Adipocyte (in vitro differentiated cells): ENCODE data around the gene BCL11A.

Experiments used
- DNase-seq: peaks from one replicate; pipeline ENCODE4 v3.0.0-alpha.2; 2015; ENCODE audit warnings: low read depth
- H3K27me3 ChIP-seq: replicated peaks from 2 replicates; pipeline ENCODE4 v1.7.0; 2013; ENCODE audit warnings: mild to moderate bottlenecking, low read length, moderate library complexity; ENCODE audit not compliant: control insufficient read depth, insufficient read depth
- H3K36me3 ChIP-seq: 2 replicates; pipeline ENCODE4 v1.7.0; 2013; ENCODE audit warnings: low read length, mild to moderate bottlenecking, moderate library complexity; ENCODE audit not compliant: control insufficient read depth, insufficient read depth, severe bottlenecking
- H3K4me1 ChIP-seq: 2 replicates; pipeline ENCODE4 v1.7.0; 2013; ENCODE audit warnings: mild to moderate bottlenecking, low read length, moderate library complexity; ENCODE audit not compliant: control insufficient read depth, insufficient read depth
- H3K4me3 ChIP-seq: 2 replicates; pipeline ENCODE4 v1.7.0; 2013; ENCODE audit warnings: mild to moderate bottlenecking, low read length, moderate library complexity
- H3K9ac ChIP-seq: 2 replicates; pipeline ENCODE4 v1.7.0; 2013; ENCODE audit warnings: mild to moderate bottlenecking, low read length, moderate library complexity
- H3K9me3 ChIP-seq: 2 replicates; pipeline ENCODE4 v1.7.0; 2013; ENCODE audit warnings: mild to moderate bottlenecking, low read length, moderate library complexity; ENCODE audit not compliant: control insufficient read depth

The BCL11A gene

GRCh38 chr2:60450488-60450887, 103.0 kb downstream of the BCL11A start:
- Histone ChIP-seq H3K4me1 (no peaks in the 10 kb centered on the region), H3K36me3 (no peaks in the 10 kb centered on the region), H3K4me3 (no peak overlapping the region), H3K9me3 (no peaks in the 10 kb centered on the region), H3K9ac (no peak overlapping the region), H3K27me3 (peaks cover 6% of the 10 kb centered on the region)
- DNase-seq = no peak

- no peak for DNase-seq
- Histone ChIP-seq H3K4me3 (no peak overlapping the region), H3K9ac (no peak overlapping the region), H3K27me3 (no peaks in the 10 kb centered on the region), H3K4me1 (no peaks in the 10 kb centered on the region), H3K9me3 (no peaks in the 10 kb centered on the region), H3K36me3 (no peaks in the 10 kb centered on the region)
Measured at GRCh38 chr2:60447943-60448342, 105.5 kb downstream of the BCL11A start.

- Histone ChIP-seq H3K4me3 (no peak overlapping the region), H3K27me3 (no peaks in the 10 kb centered on the region), H3K9ac (no peak overlapping the region), H3K9me3 (no peaks in the 10 kb centered on the region), H3K36me3 (no peaks in the 10 kb centered on the region), H3K4me1 (no peaks in the 10 kb centered on the region)
- no peak for DNase-seq
Measured at GRCh38 chr2:60446413-60447267, 106.8 kb downstream of the BCL11A start.

GRCh38 chr2:60445684-60446179, 107.7 kb downstream of the BCL11A start:
- H3K4me1 ChIP-seq = no peaks in the 10 kb centered on the region
- no peaks in the 10 kb centered on the region for H3K36me3 ChIP-seq
- H3K27me3 ChIP-seq = no peaks in the 10 kb centered on the region
- H3K9me3 ChIP-seq = no peaks in the 10 kb centered on the region
- H3K9ac ChIP-seq = no peak overlapping the region
- DNase-seq = peak; percentile 35
- H3K4me3 ChIP-seq = no peak overlapping the region

- Histone ChIP-seq H3K4me1 (no peaks in the 10 kb centered on the region), H3K4me3 (no peak overlapping the region), H3K9ac (no peak overlapping the region), H3K36me3 (no peaks in the 10 kb centered on the region), H3K9me3 (no peaks in the 10 kb centered on the region), H3K27me3 (peaks cover 6% of the 10 kb centered on the region)
- peak; percentile 55 for DNase-seq
Measured at GRCh38 chr2:60442608-60443007, 110.8 kb downstream of the BCL11A start.

- H3K4me3 ChIP-seq = no peak overlapping the region
- no peaks in the 10 kb centered on the region for H3K36me3 ChIP-seq
- H3K9me3 ChIP-seq = no peaks in the 10 kb centered on the region
- H3K27me3 ChIP-seq = peaks cover 6% of the 10 kb centered on the region
- no peaks in the 10 kb centered on the region for H3K4me1 ChIP-seq
- H3K9ac ChIP-seq = no peak overlapping the region
- DNase-seq = peak; percentile 45
Measured at GRCh38 chr2:60441800-60442199, 111.7 kb downstream of the BCL11A start.

- H3K4me1 ChIP-seq = no peaks in the 10 kb centered on the region
- no peaks in the 10 kb centered on the region for H3K36me3 ChIP-seq
- no peak overlapping the region for H3K4me3 ChIP-seq
Measured at GRCh38 chr2:60440767-60441163, 112.7 kb downstream of the BCL11A start.

GRCh38 chr2:60440079-60440766, 113.2 kb downstream of the BCL11A start:
- Histone ChIP-seq H3K4me3 (no peak overlapping the region), H3K4me1 (no peaks in the 10 kb centered on the region), H3K27me3 (peaks cover 6% of the 10 kb centered on the region), H3K9me3 (no peaks in the 10 kb centered on the region), H3K36me3 (no peaks in the 10 kb centered on the region), H3K9ac (no peak overlapping the region)
- no peak for DNase-seq

More at GRCh38 chr2:60440767-60441163, 112.7 kb downstream of the BCL11A start:
- no peak overlapping the region for H3K9ac ChIP-seq
- H3K27me3 ChIP-seq = peaks cover 6% of the 10 kb centered on the region
- no peaks in the 10 kb centered on the region for H3K9me3 ChIP-seq
- no peak for DNase-seq

GRCh38 chr2:60439219-60439974, 114.1 kb downstream of the BCL11A start:
- Histone ChIP-seq H3K9ac (no peak overlapping the region), H3K4me3 (no peak overlapping the region), H3K36me3 (no peaks in the 10 kb centered on the region), H3K4me1 (no peaks in the 10 kb centered on the region), H3K9me3 (no peaks in the 10 kb centered on the region), H3K27me3 (peaks cover 6% of the 10 kb centered on the region)
- DNase-seq = no peak

- Histone ChIP-seq H3K27me3 (peaks cover 6% of the 10 kb centered on the region), H3K9me3 (no peaks in the 10 kb centered on the region), H3K9ac (no peak overlapping the region), H3K4me1 (no peaks in the 10 kb centered on the region), H3K36me3 (no peaks in the 10 kb centered on the region), H3K4me3 (no peak overlapping the region)
- DNase-seq = no peak
Measured at GRCh38 chr2:60438653-60439052, 114.8 kb downstream of the BCL11A start.

GRCh38 chr2:60438131-60438530, 115.3 kb downstream of the BCL11A start:
- DNase-seq = no peak
- no peaks in the 10 kb centered on the region for H3K36me3 ChIP-seq

More at GRCh38 chr2:60438131-60438530, 115.3 kb downstream of the BCL11A start:
- Histone ChIP-seq H3K4me3 (no peak overlapping the region), H3K4me1 (no peaks in the 10 kb centered on the region), H3K27me3 (peaks cover 6% of the 10 kb centered on the region), H3K9ac (no peak overlapping the region), H3K9me3 (no peaks in the 10 kb centered on the region)
